ENCODE results near the gene CANT1. TPM values are rescaled to one million over a fixed set of nuclear protein-coding genes. Genes with fewer than 3 reads are reported as not detected.
"Not testable (repeated sequence)": the region's sequence is repeated elsewhere in the genome, so short reads cannot be mapped to it uniquely, and the experiment has no call there.

The CANT1 gene
- total RNA-seq, 1 donor = 70.8 TPM

- no peak for DNase-seq (ENCODE audit: low read depth in 2 of 3, low spot score in 2 of 3)
Observed at GRCh38 chr17:78966123-78966813, 43.3 kb downstream of the CANT1 start.

DNA sequence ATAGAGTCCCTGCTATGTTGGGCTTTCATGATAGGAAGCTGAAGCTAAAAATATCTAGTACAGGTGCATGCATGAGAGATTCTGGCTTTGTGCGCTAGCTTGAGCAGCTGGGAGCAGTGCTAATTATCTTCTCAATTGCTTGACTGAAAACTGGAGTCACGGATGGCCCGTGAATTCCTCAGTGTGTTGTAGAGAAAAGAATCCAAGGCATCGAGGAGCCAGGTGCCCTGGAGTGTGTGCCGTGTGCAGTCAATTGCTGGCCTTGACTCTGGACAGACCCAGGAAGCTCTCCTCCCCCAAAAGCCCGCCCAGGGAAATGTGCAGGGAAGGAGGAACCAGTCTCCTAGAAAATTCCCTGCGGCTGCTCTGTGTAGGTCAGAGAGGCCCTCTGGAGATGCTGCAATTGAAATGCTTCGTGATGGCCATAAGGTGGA lies 44.1 kb downstream of the CANT1 start:
- DNase-seq (ENCODE audit: low read depth in 2 of 3, low spot score in 2 of 3) = no peak

- DNase-seq (ENCODE audit: low read depth in 2 of 3, low spot score in 2 of 3) = no peak
Observed at GRCh38 chr17:78963378-78963777, 46.2 kb downstream of the CANT1 start.

DNA sequence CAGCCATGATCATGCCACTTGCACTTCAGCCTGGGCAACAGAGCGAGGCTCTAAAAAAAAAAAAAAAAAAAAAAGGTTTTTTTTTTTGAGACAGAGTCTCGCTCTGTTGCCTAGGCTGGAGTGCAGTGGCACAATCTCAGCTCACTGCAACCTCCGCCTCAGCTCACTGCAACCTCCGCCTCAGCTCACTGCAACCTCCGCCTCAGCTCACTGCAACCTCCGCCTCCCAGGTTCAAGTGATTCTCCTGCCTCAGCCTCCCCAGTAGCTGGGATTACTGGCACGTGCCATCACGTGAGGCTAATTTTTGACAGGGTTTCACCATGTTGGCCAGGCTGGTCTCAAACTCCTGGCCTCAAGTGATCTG lies 46.6 kb downstream of the CANT1 start:
- not testable (repeated sequence) for DNase-seq (ENCODE audit: low read depth in 2 of 3, low spot score in 2 of 3)

- no peak for DNase-seq (ENCODE audit: low read depth in 2 of 3, low spot score in 2 of 3)
Observed at GRCh38 chr17:78962345-78962983, 47.1 kb downstream of the CANT1 start.

DNA sequence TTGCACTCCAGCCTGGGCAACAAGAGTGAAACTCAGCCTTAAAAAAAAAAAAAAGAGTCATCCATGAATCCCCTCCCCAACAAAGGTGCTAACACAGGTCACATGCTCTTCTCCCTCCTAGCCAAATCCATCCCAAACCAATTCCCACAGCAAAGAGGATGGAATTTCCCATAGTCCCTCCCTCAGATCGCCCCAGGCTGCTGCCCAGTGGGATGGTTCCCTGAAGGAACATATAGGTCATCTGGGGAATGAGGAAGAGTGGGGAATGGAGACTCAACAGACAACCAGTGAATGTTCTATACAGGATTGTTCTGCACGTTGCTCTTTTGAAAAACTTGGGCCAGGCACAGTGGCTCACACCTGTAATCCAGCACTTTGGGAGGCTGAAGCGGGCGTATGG lies 48.0 kb downstream of the CANT1 start:
- no peak for DNase-seq (ENCODE audit: low read depth in 2 of 3, low spot score in 2 of 3)

DNA sequence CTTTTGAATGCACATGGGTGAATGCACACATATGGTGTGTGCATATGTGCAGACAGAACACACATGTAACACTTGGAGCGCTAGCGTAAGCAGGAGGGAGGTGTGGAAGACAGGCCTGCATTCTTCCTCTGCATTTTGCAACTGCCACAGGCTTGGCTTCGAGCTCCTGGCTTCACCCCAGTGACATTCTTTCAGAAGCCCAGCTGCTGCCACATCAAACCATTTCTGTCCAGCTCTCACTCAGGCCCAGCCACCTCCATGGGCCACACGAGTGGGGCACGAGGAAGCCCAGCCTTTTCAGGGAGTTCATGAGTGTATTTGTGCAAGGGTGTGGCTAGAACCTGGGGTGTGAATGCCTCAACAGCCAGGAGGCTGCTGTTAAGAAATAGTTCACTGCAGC lies 48.6 kb downstream of the CANT1 start:
- no peak for DNase-seq (ENCODE audit: low read depth in 2 of 3, low spot score in 2 of 3)

DNA sequence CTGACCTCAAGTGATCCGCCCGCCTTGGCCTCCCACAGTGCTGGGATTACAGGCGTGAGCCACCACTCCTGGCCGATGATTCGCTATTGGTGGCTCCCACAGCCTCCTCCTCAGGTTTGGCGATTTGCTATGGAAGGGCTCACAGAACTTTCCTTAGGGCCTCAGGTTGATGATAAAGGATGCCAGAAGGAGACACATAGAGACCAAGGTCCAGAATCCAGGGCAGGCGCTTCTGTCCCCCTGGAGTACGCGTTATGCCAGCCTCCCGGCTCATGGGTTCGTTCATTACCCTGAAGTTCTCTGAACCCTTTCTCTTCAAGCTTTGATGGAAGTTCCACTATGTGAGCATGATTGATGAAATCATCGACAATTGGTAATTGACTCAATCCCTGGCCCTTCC lies 49.8 kb downstream of the CANT1 start:
- DNase-seq (ENCODE audit: low read depth in 2 of 3, low spot score in 2 of 3) = no peak

- no peak for DNase-seq (ENCODE audit: low read depth in 2 of 3, low spot score in 2 of 3)
Observed at GRCh38 chr17:78958641-78959127, 50.9 kb downstream of the CANT1 start.

DNA sequence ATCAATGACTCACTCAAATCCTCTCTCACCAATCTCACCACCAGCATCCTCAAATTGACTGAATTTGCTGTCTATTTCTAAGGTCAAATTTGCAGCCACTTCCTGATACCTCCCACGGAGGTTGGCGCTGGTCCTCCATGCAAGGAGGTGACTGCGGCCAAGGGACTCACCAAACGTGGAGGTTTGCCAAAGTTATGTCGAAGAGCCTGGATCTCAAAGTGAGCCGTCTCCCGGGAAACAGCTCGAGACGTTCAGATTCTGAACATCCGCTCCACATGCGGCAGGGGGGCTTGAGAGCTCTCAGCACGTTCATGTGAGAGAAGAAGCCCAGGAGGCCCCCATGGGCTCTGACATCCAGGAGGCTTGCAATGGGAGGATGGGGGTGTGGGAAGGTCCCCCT lies 52.4 kb downstream of the CANT1 start:
- no peak for DNase-seq (ENCODE audit: low read depth in 2 of 3, low spot score in 2 of 3)

DNA sequence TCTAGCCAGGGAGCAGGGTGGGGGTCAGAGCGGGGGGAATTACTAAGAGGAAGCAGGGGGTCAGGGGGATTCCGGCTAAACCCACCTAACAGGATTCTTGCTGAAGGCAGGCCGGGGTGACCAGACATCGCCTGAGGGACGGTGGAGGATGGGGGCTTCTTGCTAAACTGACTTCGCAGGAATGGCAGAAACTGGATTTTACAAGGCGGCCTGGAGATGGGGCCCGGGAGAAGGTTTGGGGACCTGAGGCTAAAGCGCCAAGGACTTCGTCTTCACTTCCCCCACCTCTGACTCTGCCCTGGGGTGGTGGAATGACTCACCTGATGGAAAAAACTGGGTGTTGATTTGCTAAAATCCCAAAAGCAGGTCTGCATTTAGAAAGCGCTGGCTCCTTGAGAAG lies 53.3 kb downstream of the CANT1 start:
- no peak for DNase-seq (ENCODE audit: low read depth in 2 of 3, low spot score in 2 of 3)

GRCh38 chr17:78954684-78955083 lies 54.9 kb downstream of the CANT1 start:
- DNase-seq (ENCODE audit: low read depth in 2 of 3, low spot score in 2 of 3) = no peak

GRCh38 chr17:78953356-78954350 lies 55.9 kb downstream of the CANT1 start:
- DNase-seq (ENCODE audit: low read depth in 2 of 3, low spot score in 2 of 3) = no peak

DNA sequence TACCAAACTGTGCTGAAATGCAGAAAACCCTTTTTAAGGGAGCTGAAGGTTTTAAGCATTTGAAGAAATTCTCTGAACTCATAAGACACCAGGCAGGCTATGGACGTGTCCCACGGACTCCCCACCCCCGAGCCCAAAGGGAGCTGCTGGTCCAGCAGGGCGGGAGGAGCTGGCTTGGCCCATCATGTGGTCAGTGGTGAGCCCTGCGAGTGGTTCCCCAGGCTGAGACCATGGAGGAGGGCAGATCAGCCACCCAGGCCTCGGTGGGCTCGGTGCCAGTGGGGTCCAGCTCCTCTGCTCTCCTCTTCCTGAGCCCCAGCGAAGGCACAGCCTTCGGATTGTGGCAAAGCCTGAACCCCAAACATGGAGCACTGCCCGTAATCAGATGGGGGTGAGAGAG lies 56.9 kb downstream of the CANT1 start:
- no peak for DNase-seq (ENCODE audit: low read depth in 2 of 3, low spot score in 2 of 3)

DNA sequence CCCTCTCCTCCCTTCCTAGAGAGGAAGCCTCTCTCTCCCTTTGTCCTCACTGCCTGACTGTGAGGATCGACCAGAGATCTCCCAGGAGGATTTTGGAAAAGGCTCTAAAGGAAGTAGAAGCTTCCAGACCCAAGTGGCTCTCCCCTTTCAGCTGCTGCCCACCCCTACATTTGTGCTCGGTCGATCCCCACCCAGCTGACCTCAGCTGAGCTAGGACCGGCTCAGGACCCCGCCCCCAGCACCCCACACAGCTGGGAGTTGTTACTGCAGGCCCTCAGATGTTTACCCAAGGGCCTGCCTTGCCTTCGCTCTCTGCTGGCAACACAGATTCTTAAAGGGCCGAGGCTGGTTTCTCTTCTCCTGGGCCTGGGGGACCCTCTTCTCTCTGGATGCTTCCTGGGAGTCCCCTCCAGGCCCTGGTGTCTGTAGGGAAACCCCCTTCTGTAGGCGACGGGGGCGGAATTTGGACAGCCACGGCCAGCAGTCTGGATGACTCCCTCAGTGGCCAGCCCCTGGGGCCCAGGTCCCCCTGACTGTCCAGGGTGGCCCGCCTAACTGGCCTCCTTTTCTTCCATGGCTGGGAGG lies 57.5 kb downstream of the CANT1 start:
- DNase-seq (ENCODE audit: low read depth in 2 of 3, low spot score in 2 of 3) = no peak

GRCh38 chr17:78950870-78951269 lies 58.7 kb downstream of the CANT1 start:
- no peak for DNase-seq (ENCODE audit: low read depth in 2 of 3, low spot score in 2 of 3)

- no peak for DNase-seq (ENCODE audit: low read depth in 2 of 3, low spot score in 2 of 3)
Observed at GRCh38 chr17:78947235-78948149, 62.1 kb downstream of the CANT1 start.

DNA sequence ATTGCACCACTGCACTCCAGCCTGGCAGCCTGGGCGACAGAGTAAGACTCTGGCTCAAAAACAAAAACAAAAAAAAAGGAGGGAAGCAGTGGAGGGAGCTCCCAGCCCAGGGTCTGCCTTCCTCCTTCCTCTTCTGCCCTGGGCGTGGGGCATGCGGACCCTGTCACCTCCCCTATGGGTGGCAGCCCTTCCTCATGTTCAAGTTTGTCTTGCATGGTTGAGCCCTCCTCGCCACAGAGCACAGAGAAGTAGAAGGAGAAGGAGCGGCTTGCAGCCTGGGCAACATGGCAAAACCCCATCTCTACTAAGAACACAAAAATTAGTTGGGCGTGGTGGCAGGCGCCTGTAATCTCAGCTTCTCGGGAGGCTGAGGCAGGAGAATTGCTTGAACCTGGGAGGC lies 62.9 kb downstream of the CANT1 start:
- no peak for DNase-seq (ENCODE audit: low read depth in 2 of 3, low spot score in 2 of 3)

- no peak for DNase-seq (ENCODE audit: low read depth in 2 of 3, low spot score in 2 of 3)
Observed at GRCh38 chr17:78946131-78946530, 63.4 kb downstream of the CANT1 start.

DNA sequence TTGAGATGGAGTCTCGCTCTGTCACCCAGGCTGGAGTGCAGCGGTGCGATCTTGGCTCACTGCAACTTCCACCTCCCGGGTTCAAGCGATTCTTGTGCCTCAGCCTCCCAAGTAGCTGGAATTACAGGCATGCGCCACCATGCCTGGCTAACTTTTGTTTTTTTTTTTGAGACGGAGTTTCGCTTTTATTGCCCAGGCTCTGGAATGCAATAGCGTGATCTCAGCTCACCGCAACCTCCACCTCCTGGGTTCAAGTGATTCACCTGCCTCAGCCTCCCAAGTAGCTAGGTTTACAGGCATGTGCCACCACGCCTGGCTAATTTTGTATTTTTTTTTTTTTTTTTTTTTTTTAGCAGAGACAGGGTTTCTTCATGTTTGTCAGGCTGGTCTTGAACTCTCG lies 64.1 kb downstream of the CANT1 start:
- not testable (repeated sequence) for DNase-seq (ENCODE audit: low read depth in 2 of 3, low spot score in 2 of 3)

Measured in hematopoietic multipotent progenitor cell (in vitro differentiated cells).